ENCODE data around the gene ABCB11. TPM values are rescaled to one million over a fixed set of nuclear protein-coding genes. Genes with fewer than 3 reads are reported as not detected.

Gene ABCB11
- total RNA-seq, 1 experiment from 2014 or later, result 0.12 TPM

DNA sequence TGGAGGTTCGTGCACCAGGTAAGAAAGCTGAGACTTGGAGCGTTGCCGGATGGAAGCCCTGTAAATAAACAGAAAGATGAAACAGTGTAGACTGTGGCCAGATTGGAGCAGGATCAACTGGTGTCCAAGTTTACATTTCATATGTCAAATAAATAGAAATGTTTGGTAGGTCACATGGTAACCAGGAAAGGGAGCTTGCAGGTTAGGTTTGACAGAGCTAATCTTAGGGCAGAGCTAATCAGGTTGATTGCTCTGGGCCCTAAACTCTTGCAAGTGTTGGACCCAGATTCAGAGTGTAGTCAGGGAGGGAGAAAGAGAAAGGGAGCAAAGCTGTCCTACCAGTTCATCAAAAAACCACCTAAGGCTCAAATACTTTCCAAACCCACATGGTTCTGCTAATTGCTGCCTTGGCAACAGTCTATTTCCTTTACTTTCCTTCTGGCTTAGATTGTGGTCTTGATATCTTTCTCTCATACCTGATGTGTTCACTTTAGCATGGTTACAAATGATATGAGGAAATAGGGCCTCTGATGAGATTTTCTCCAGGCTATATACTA, 66.8 kb downstream of the ABCB11 start (continued):
- TF ChIP-seq MAX (IDR thresholded peaks at IDR 0.05) (no peak), CEBPB (IDR thresholded peaks at IDR 0.05; ENCODE audit: low read depth) (no peak), TCF7L2 (IDR thresholded peaks at IDR 0.05; ENCODE audit: borderline replicate concordance, extremely low read depth, insufficient read depth, insufficient read length) (no peak), ZFX (IDR thresholded peaks at IDR 0.05) (no peak), CTCF (IDR thresholded peaks at IDR 0.05 in 2 of 3, conservative IDR thresholded peaks at IDR 0.05 in 1 of 3; ENCODE audit: borderline replicate concordance in 1 of 3, insufficient read depth in 1 of 3, low read depth in 2 of 3, low read length in 2 of 3) (no peak)

DNA sequence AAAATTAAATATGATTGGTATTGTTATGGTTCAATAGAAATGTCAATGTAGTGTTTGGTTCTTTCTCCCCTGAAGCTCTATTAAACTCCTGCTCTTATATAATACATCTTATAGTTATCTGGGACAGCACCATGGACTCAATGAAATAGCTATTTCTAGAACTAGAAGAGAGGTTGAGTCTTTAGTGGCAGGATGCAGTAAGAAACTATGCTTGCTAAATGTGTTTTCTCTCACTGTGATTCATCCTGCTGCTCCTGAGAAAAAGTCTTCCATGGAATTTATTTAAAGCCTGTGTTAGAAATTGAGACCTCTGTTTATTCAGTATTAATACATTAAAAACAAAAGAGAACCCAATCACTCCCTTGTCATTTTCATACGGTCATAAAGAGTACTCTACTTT, 68.5 kb downstream of the ABCB11 start:
- 0 out of 4 replicates have a peak, but pooled peaks cover 0 to 2% of the 10 kb centered on the region in 2 experiments for H3K4me1 ChIP-seq (ENCODE audit: control insufficient read depth in 1 of 2, insufficient read depth in 2 of 2, low read length in 2 of 2)
- H2AFZ ChIP-seq (ENCODE audit: low read depth, low read length, poor library complexity, severe bottlenecking), result peak overlapping the region; percentile 95
- no peaks in the 10 kb centered on the region for H3K9me3 ChIP-seq (ENCODE audit: control insufficient read depth in 1 of 2, insufficient read depth in 1 of 2, low read depth in 1 of 2, low read length in 2 of 2)
- H3K9ac ChIP-seq (ENCODE audit: low read length), result no peak overlapping the region
- BruUV-seq (replicated peaks), result no TSS peak
- H3K79me2 ChIP-seq (ENCODE audit: insufficient read depth, low read length), result no peaks in the 10 kb centered on the region
- ChIA-PET POLR2A (no interaction called here), RAD21 (ENCODE audit: low non-redundant PET in 1 of 2, low total read pairs in 2 of 2, uncharacterized antibody in 2 of 2, unreplicated experiment in 2 of 2) (no interaction called here), CTCF (interaction anchor here (1.3 to 1.7 kb wide), 2 partner anchors 169 to 435 kb away, joined by 5 to 6 read pairs; no protein-coding TSS in a partner anchor)
- no peaks in the 10 kb centered on the region for H4K20me1 ChIP-seq (ENCODE audit: insufficient read depth)
- no peak overlapping the region for H3K4me3 ChIP-seq (replicated peaks in 1 of 2; ENCODE audit: low read depth in 1 of 2, low read length in 2 of 2)
- no peaks in the 10 kb centered on the region for H3K27me3 ChIP-seq (ENCODE audit: insufficient read depth, low read length)
- no peaks in the 10 kb centered on the region for H3K36me3 ChIP-seq (ENCODE audit: control insufficient read depth in 1 of 2, insufficient read depth in 2 of 2, low read length in 2 of 2)
- intact Hi-C loops (cut with micrococcal nuclease), result loop anchor here (5.0 kb wide), 2 partner anchors 260 to 435 kb away; no protein-coding TSS in a partner anchor
- H3K4me2 ChIP-seq (ENCODE audit: low read length), result no peak overlapping the region
- H3K27ac ChIP-seq (ENCODE audit: low read depth, low read length), result no peak overlapping the region
- no peak for TF ChIP-seq REST (IDR thresholded peaks at IDR 0.05; ENCODE audit: low read depth)
- TF ChIP-seq POLR2A (IDR thresholded peaks at IDR 0.05; ENCODE audit: borderline replicate concordance, extremely low read depth, insufficient read depth, insufficient read length), result no peak
- no peak for TF ChIP-seq ZBTB33 (IDR thresholded peaks at IDR 0.05; ENCODE audit: extremely low read depth, insufficient replicate concordance, low read length)
- no peak for TF ChIP-seq YY1 (IDR thresholded peaks at IDR 0.05; ENCODE audit: extremely low read depth, insufficient replicate concordance, low read depth, low read length)
- no peak for TF ChIP-seq SP1 (IDR thresholded peaks at IDR 0.05; ENCODE audit: low read depth)
- no peak for TF ChIP-seq ATF3 (IDR thresholded peaks at IDR 0.05)
- H3K9me2 ChIP-seq (ENCODE audit: insufficient read depth), result no peaks in the 10 kb centered on the region
- DNase-seq (ENCODE audit: low read depth, low spot score) (no peak), ATAC-seq (no peak)

Measured in HCT116 (cell line).